OCI-LY7 (cell line): Measurements from ENCODE around the gene XPR1. TPM values are rescaled to one million over a fixed set of nuclear protein-coding genes. Genes with fewer than 3 reads are reported as not detected.

ENCODE experiments used
- BruUV-seq: library from RNA; stranded (reverse); fragments of 400-500 nt; replicated peaks from 2 replicates; lab custom pipeline; 2021; lab: Mats Ljungman, UMichigan
- CTCF ChIA-PET: fragments of 300-600 bp; sonication (Branson Sonifier 250); formaldehyde crosslinking; loops from one replicate; lab custom pipeline; 2022; ENCODE audit warnings: antibody characterized with exemption; ENCODE audit not compliant: unreplicated experiment; lab: Charles Lee
- POLR2A ChIA-PET: fragments of 300-600 bp; sonication (Branson Sonifier 250); formaldehyde crosslinking; loops from one replicate; lab custom pipeline; 2022; ENCODE audit warnings: antibody characterized with exemption; lab: Charles Lee
- DNase-seq: peaks from one replicate; pipeline ENCODE4 v3.0.0-alpha.2; 2015; ENCODE audit warnings: low spot score
- H2AFZ ChIP-seq: fragments of 200-600 bp; sonication (generic), shearing (Covaris generic); 2 replicates; pipeline ENCODE4 v1.6.1; 2014; ENCODE audit warnings: mild to moderate bottlenecking, antibody characterized with exemption, low read length, moderate library complexity
- H3K27ac ChIP-seq: fragments of 200-600 bp; sonication (generic); 2 replicates; pipeline ENCODE4 v1.5.1; 2014; ENCODE audit warnings: mixed run types, low read depth, mild to moderate bottlenecking, moderate library complexity, low read length, inconsistent platforms; ENCODE audit not compliant: poor library complexity, severe bottlenecking
- H3K36me3 ChIP-seq: fragments of 200-600 bp; sonication (generic); 2 replicates; pipeline ENCODE4 v1.6.1; 2014; ENCODE audit warnings: mild to moderate bottlenecking, antibody characterized with exemption, low read length, moderate library complexity, mixed read lengths; ENCODE audit not compliant: insufficient read depth
- H3K4me1 ChIP-seq: fragments of 200-600 bp; sonication (generic); 2 replicates; pipeline ENCODE4 v1.5.1; 2014; ENCODE audit warnings: mild to moderate bottlenecking, low read length; ENCODE audit not compliant: insufficient read depth, poor library complexity, severe bottlenecking
- H3K4me2 ChIP-seq: fragments of 200-600 bp; sonication (generic); 2 replicates; pipeline ENCODE4 v1.6.1; 2014; ENCODE audit warnings: mild to moderate bottlenecking, low read length
- H3K4me3 ChIP-seq: fragments of 200-600 bp; sonication (generic); 2 replicates; pipeline ENCODE4 v1.5.1; 2014; ENCODE audit warnings: mild to moderate bottlenecking, low read depth, low read length; ENCODE audit not compliant: poor library complexity, severe bottlenecking
- H3K79me2 ChIP-seq: fragments of 200-600 bp; sonication (generic); 2 replicates; pipeline ENCODE4 v1.6.1; 2016; ENCODE audit warnings: low read depth, mild to moderate bottlenecking, low read length, moderate library complexity, mixed read lengths; ENCODE audit not compliant: insufficient read depth
- H3K9me2 ChIP-seq: fragments of 200-600 bp; sonication (generic); 2 replicates; pipeline ENCODE4 v1.6.1; 2016; ENCODE audit warnings: mild to moderate bottlenecking, low read length, mixed read lengths; ENCODE audit not compliant: insufficient read depth
- H3K9me3 ChIP-seq: fragments of 200-600 bp; sonication (generic); 2 replicates; pipeline ENCODE4 v1.6.1; 2014; ENCODE audit warnings: mild to moderate bottlenecking, mixed run types, low read length, mixed read lengths
- H4K20me1 ChIP-seq: fragments of 200-600 bp; sonication (generic); 2 replicates; pipeline ENCODE4 v1.6.1; 2014; ENCODE audit warnings: mild to moderate bottlenecking, antibody characterized with exemption, low read length, moderate library complexity, mixed read lengths; ENCODE audit not compliant: insufficient read depth
- EZH2phosphoT487 ChIP-seq: fragments of 200-600 bp; sonication (generic); IDR thresholded peaks from 2 replicates; pipeline ENCODE4 v1.6.1; 2018; ENCODE audit warnings: low read depth, borderline replicate concordance, mild to moderate bottlenecking, mixed run types, antibody characterized with exemption, low read length, moderate library complexity, mixed read lengths
- intact Hi-C: fragments of 100-400 bp; cut with micrococcal nuclease; formaldehyde crosslinking; loops from one replicate; pipeline ENCODE4 v1.10.0; 2022; ENCODE audit not compliant: unreplicated experiment
- total RNA-seq, 2 experiments: library from RNA; depleted of rRNA in 1 of 2; stranded (reverse); fragments of >200 nt in 1 of 2; shearing (Covaris generic) in 1 of 2; gene quantifications; 2 replicates each; pipeline ENCODE4 v1.2.3, GENCODE V29; 2014 to 2022
- TF ChIP-seq, protein P1 (sequence below): fragments of 200-600 bp; sonication (generic); conservative IDR thresholded peaks from 2 replicates; pipeline ENCODE4 v1.5.1; 2014; ENCODE audit warnings: mild to moderate bottlenecking, antibody characterized with exemption, low read length, moderate library complexity, mixed read lengths

The XPR1 gene
- total RNA-seq, 2 experiments from 2014 or later, result 8.6 to 17.2 TPM

DNA sequence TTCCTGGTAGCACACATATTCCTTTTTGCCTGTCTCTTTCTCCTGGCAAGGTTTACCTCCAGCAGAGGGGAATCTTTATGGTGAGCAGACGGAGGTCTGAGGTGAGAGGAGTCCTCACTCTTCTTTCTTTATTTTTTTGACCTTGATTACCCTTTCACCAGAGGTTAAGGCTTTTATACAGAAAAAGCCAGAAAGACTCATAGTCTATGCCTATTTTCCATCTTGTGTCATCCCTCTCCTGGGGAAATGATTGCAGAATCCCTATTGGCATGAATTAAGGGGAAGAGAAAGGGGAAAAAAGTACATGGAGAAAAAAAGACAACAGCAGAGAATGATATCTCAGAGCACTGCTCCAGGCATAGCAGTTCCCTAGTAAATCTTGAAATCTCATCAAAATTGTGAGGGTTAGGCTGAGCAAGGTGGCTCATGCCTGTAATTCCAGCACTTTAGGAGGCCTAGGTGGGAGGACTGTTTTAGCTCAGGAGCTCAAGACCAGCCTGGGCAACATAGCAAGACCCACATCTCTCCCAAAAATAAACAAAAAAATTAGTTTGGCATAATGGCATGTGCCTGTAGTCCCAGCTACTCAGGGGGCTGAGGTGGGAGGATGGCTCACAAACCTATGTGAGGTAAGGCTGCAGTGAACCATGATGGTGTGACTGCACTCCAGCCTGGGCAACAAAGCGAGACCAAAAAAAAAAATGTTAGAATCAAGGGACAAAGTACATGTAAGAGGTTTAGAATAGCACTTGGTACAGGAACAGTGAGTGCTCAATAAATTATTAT is 1.2 kb upstream of the XPR1 start:
- peak overlapping the region; percentile 42 for H3K4me2 ChIP-seq
- H3K9me3 ChIP-seq, result no peaks in the 10 kb centered on the region
- H3K4me3 ChIP-seq, result no peak overlapping the region
- no peaks in the 10 kb centered on the region for H3K36me3 ChIP-seq
- ChIA-PET CTCF (no interaction called here), POLR2A (interaction anchor here (1.1 to 2.7 kb wide), 6 partner anchors 9 to 378 kb away, joined by 4 to 8 read pairs (median 6); no protein-coding TSS in a partner anchor)
- H3K79me2 ChIP-seq, result peaks cover 30% of the 10 kb centered on the region; the same call in 1 of the 2 replicates
- no peak overlapping the region for H3K27ac ChIP-seq
- peaks cover 17% of the 10 kb centered on the region for H4K20me1 ChIP-seq
- intact Hi-C loops, result loop anchor here (5.0 kb wide), 2 partner anchors 232 to 512 kb away; no protein-coding TSS in a partner anchor
- no peaks in the 10 kb centered on the region for H3K9me2 ChIP-seq
- no peak for DNase-seq
- H3K4me1 ChIP-seq, result peaks cover 25% of the 10 kb centered on the region
- H2AFZ ChIP-seq, result peak overlapping the region; percentile 76
- TF ChIP-seq, protein P1, sequence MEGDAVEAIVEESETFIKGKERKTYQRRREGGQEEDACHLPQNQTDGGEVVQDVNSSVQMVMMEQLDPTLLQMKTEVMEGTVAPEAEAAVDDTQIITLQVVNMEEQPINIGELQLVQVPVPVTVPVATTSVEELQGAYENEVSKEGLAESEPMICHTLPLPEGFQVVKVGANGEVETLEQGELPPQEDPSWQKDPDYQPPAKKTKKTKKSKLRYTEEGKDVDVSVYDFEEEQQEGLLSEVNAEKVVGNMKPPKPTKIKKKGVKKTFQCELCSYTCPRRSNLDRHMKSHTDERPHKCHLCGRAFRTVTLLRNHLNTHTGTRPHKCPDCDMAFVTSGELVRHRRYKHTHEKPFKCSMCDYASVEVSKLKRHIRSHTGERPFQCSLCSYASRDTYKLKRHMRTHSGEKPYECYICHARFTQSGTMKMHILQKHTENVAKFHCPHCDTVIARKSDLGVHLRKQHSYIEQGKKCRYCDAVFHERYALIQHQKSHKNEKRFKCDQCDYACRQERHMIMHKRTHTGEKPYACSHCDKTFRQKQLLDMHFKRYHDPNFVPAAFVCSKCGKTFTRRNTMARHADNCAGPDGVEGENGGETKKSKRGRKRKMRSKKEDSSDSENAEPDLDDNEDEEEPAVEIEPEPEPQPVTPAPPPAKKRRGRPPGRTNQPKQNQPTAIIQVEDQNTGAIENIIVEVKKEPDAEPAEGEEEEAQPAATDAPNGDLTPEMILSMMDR, result no peak
- no peak for TF ChIP-seq EZH2phosphoT487
- BruUV-seq, result no TSS peak

DNA sequence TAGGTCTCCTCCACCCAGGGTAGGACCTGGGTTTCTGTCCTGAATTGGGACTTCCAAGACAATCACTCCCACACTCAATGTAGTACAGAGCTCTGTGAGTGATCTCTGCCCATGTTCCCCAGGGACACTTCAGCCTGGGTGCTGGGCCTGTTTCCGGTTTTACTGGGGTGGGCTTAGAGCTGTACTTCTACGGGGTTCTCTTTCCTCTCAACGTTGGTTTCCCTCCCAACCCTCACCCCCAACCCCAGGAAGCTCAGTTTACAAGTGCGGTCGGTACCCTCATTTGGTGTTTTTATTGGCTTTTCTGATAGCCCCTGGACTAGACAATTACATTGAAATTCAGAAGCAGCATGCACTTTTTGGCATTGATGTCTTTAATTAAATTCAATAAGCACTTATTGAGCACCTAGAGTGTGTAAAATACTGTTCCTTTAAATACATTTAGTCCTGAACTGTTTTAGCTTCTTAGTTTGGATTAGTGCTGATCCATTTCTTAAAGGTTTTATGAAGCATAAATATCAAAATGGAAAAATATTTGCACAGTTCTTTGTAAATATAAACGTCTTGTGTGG is 542 bp upstream of the XPR1 start:
- TF ChIP-seq, protein P1, result no peak; the same call in 1 of the 2 replicates
- no peak for TF ChIP-seq EZH2phosphoT487
- H3K79me2 ChIP-seq, result peaks cover 35% of the 10 kb centered on the region; the same call in 1 of the 2 replicates
- peak overlapping the region; percentile 0 for H3K27ac ChIP-seq
- intact Hi-C loops, result loop anchor here (5.0 kb wide), 2 partner anchors 231 to 511 kb away; no protein-coding TSS in a partner anchor
- ChIA-PET CTCF (no interaction called here), POLR2A (interaction anchor here (1.1 to 2.7 kb wide), 7 partner anchors 10 to 377 kb away, joined by 3 to 8 read pairs (median 5); no protein-coding TSS in a partner anchor)
- peak; percentile 59 for DNase-seq
- BruUV-seq, result no TSS peak
- H3K4me3 ChIP-seq, result peak overlapping the region; percentile 1
- H4K20me1 ChIP-seq, result peaks cover 17% of the 10 kb centered on the region
- no peaks in the 10 kb centered on the region for H3K36me3 ChIP-seq
- H2AFZ ChIP-seq, result peak overlapping the region; percentile 76
- peaks cover 25% of the 10 kb centered on the region for H3K4me1 ChIP-seq
- no peaks in the 10 kb centered on the region for H3K9me3 ChIP-seq
- H3K9me2 ChIP-seq, result no peaks in the 10 kb centered on the region
- H3K4me2 ChIP-seq, result peak overlapping the region; percentile 42
